HTERT RPE-1 (cell line): ENCODE data around the gene MTMR3.

Source experiments
- in situ Hi-C: fragments of 300-500 bp; cut with MboI; formaldehyde crosslinking; loops from 4 replicates; pipeline ENCODE4 v1.14.3; 2020; ENCODE audit warnings: low sequenced_read_pairs

MTMR3 gene

DNA sequence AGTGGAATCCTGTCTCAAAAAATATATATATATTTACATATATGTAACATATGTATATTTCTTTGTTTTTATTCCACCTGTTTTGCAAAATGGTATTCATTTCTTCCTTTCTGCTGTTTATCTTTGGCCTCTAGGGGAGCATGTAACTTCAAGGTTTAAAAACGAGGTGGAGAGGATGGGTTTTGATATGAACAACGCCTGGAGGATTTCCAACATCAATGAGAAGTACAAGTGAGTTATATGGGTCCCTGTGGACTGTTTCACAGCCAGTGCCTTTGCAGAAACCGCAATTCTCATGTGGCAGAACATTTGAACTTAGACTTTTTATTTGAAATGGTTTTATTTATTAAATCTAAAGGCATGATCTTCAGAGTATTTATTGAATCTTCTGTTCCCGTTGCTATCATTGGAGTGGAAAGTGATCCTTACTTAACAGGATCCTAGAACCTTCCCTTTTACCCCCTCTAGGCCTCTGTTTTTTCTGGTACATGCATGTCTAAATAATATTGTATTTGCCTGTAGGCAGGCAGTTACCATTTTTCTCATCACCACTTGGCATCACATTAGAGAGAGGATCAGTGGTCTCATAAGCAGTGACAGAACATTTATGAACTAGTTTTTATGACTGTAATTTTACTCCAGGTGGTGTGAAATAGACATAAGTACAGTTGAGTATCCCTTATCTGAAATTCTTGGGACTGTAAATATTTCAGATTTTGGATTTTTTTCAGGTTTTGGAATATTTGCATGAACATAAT lies 115.8 kb downstream of the MTMR3 start:
- in situ Hi-C loops = no loop called here

DNA sequence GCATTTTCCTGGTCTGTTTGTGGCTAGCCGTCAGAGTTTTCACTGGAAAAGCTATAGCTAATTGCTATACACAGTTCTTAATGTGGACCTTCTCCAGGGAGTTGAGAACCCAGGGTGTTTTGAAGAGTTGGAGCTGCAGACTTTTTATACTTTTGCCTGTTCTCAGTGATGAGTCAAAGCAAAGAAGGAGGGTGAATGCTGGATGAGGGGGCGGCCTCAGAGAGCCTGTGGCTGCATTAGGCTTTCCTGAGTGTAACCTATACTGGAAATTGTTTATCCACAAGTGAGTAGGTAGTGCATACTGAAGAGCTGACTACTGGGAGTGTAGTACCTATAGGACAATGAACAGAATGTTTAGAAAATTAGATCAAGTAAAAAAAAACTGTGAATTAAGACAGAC lies 117.6 kb downstream of the MTMR3 start:
- in situ Hi-C loops = no loop called here

DNA sequence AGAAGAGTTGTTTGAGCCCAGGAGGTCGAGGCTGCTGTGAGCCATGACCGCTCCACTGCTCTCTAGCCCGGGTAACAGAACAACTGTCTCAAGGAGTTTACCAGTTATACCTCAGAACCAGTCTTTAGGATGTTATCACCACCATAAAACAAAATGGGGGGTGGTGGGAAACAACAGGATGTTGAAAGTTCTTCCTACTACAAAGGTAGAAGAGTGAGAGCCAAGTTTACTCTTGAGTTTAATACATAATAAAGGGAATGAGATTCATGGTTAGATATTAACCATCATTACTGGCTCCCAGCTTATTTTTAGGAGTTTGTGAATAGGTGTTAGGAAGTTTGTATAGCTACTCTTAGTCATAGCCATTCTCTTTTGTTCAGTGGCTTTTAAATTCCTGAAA lies 118.5 kb downstream of the MTMR3 start:
- in situ Hi-C loops = no loop called here

DNA sequence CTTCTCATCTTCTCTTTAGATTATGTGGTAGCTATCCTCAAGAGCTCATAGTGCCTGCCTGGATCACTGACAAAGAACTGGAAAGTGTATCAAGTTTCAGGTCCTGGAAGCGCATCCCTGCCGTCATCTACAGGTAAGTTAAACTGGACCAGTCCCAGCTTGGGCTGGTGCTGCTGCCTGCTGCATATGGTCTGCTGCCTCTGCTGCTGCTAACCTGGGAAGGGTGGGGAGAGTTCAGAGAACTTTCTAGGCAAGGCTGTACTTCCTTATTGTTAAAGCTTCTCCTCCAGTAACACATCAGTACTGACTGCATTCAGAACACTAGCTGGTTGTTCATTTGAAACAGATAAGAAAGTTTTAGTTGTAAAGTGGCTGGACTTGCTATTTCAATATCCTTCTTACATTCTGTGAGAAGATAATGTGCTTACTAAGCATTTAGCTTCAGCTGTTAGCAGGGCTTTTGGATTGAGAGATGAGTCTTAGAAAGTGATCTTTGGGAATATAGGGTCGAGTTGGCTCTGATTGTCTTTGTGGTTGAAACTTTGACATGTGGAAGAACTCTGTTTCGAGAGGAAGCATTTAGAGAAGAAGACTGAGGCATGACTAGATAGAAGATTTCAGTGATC lies 120.0 kb downstream of the MTMR3 start:
- in situ Hi-C loops = no loop called here

DNA sequence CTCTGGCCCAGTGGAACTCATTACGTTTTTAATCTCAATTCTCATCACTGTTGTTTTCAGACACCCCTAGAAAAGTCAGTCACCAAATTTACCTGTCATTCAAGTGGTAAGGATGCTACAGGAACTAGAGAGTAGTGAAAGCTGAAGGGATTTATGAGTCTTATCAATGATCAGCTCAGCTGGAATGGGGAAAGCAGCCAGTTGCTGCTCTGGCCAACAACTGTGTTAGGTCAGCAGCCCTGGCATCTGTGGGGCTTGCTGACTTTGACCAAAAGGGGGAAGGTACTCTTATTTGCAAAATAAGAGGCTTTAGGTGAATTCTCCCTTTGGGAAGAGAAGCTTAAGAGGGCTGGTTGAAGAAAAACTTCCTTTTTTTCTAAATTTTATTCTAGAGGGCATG lies 121.1 kb downstream of the MTMR3 start:
- in situ Hi-C loops = no loop called here

DNA sequence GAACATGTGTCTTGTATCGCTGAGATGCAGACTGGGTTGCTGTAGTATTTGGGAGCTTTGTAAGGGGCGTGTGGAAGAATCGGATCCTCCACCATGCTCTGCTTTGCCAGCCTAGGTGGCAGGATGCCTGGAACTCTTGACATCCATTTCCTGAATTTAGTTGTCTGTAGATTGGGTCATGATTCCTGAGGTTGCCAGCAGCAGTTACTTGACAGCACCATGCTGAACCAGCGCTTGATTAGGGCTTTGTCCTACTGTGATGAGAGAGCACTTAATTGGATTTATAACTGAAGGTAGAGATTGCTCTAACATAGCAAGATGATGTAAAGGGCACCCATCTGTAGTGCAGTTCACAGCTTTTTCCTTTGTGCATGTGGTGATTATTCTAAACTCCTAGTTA lies 121.7 kb downstream of the MTMR3 start:
- in situ Hi-C loops = no loop called here

DNA sequence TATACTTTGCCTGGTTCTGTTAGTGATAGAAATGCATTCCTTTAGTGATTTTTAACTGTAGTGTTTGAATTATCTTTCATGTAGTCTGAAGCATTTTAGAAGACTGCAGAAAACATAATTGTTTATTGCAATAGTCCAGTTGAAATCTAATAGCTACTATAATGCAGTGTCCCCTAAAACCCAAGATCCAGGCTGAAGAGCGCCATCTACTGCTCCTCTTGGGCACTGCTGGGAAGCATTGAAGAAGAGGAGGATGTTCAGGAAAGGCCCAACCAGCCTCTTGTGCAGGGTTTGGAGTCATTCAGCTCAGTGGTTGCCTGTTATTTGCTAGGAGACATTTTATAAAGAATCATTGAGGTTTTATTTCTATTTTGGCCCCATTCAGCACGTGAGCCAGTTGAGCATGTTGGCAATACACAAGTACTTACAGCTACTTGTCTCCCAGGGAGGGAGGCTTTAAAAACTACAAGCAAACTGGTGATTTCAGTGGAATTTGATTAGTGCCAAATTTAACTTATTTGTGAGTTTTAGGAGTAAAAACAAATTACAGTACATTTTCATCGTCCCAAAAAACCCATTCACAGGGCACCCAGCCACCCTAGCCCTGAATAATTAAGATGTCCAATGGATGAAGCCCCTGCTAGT lies 122.4 kb downstream of the MTMR3 start:
- in situ Hi-C loops = no loop called here

DNA sequence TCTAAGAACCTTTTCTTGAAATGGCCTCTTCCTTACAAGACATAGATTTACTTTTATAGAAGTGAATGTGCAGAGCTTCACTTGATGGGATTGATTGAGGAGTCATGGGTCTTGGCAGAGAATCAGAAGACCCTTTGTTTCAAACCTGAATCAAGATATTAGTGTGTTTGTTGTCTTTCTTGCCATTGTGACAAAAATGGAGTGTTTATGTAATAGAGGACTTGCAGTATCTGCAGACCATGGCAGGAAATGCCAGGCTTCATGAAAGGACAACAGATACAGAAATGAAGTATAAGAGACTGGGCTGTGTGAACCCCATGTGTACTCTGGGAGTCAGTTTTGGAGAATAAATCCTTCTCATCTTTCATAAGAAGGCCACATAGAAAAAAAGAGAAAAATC lies 124.4 kb downstream of the MTMR3 start:
- in situ Hi-C loops = no loop called here

DNA sequence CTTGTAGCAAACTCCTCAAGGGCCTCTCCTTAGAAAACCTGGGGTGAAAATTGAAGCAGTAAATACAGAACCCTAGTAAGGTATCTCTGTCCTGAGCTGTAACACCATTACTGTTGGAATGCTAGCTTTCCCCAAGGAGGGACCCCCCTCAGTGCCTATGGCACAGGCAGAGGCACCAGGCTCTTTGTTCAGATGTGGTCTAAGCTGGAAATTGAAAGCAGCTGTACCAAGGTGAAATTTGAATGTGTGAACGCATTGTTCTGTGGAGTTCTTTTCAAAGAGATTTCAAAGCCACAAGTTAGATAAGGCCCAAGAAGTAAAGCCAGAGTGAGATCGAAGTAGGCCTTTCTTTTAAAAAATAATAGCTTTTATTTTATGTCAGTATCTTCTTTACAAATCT lies 125.4 kb downstream of the MTMR3 start:
- in situ Hi-C loops = no loop called here

DNA sequence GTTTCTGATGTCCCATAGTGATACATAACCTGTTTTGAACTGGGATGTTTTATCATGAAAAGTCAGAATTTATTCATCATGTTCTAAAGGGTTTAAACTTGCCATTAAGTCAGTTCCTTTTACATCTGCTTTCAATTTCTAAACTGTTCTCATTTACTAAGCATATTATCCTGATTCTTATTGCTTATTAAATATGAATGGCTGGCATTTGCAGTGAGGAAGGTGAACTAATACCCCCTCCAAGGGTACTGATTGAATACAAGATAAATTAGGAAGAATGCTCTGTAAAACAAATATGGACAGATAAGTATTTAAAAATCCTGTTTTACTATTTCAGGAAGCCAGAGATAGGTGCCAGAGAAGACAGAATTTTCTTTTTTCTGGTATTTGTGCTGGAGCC lies 126.5 kb downstream of the MTMR3 start:
- in situ Hi-C loops = no loop called here

DNA sequence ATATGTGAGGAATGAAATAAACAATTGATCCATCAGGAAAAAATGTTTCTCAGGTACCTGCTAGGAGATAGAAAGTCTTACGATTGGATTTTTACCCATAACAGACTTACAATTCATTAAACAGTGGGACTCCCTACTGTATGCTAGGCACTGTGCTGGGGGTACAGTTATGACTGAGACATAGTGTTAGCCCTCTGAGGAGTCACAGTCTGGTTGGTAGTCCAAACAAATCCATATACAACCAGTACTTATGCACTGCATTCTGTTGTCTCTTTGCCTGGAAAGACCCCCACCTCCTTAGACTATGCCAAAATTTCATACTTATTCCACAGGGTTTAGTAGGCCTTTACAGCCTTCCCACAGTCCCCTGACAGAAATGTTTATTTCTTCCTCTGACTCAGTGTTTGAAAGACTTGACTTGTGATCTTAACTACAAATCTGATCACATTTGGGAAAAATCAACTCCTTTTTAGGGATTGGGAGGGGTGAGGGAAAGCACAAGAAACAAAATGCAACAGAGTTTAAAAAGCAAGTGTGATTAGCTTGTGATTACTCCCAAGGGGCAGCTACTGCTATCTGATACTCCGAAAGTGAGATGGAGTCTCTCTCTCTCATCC lies 127.9 kb downstream of the MTMR3 start:
- in situ Hi-C loops = no loop called here

DNA sequence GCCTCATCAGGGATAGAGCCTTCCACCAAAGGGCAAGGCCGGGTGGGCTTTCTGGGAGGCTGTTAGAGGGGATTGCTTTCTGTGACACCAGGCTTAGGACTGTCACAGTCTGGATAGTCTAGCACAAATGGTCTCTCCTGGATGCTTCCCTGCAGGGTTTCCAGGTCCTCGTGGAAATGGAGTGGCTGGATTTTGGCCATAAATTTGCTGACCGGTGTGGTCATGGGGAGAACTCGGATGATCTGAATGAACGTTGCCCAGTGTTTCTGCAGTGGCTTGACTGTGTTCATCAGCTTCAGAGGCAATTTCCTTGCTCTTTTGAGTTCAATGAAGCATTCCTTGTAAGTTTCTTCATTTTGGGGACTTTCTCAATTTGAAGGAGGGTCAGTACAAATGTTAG lies 130.2 kb downstream of the MTMR3 start:
- in situ Hi-C loops = no loop called here

DNA sequence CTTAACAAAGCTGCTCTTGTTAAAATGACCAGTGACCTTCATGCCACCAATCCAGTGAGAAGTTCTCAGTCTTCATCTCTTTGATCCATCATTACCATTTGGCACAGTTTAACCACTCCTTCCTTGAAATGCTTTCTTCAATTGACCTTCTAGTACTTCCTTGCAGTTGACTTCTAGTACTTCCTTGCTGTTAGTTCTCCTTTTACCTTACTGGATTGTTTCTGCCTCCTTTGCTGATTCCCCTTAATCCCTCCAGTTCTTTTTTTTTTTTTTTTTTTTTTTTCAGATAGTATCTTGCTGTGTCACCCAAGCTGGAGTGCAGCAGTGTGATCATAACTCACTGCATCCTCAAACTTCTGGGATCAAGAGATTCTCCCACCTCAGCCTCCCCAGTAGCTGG lies 131.3 kb downstream of the MTMR3 start:
- in situ Hi-C loops = no loop called here

DNA sequence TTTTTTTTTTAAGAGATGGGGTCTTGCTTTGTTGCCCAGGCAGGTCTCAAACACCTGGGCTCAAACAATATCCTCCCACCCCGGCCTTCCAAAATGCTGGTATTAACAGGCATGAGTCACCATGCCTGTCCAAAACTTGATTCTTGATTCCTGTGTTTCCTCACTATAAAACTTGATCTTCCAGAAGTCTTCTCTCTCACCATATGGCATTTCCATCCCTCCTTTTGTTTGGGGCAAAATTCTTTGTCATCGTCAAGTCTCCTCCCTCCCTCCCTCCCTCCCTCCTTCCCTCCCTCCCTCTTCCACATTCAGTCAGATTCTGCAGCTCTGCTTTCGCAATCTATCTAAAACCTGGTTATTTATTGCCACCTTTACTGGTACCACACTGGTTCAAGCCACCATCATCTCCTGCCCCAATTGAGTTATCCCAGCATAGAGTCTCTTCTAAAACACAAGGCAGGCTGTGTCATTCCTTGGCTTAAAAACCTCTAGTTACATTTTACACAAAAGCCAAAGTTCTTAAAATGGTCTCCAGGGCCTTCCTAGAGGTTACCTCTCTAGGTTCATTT lies 132.3 kb downstream of the MTMR3 start:
- in situ Hi-C loops = no loop called here

DNA sequence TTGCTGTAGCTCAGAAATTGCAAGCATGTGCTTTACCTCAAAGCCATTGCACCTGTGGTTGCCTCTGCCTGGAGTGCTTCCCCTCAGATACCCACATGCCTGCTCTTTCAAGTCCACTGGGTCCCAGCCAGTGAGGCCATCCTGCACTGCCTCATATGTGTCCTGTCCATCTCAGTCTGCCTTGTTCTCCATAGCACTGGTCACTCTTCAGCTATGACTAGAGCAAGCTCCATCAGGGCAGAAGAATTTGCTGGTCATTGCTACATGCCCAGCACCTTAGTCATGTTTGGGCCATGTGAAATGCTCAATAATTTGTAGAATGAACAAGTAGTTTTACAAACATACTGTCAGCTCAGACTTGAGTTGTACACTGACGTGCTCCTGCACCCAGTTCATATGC lies 132.9 kb downstream of the MTMR3 start:
- in situ Hi-C loops = no loop called here

DNA sequence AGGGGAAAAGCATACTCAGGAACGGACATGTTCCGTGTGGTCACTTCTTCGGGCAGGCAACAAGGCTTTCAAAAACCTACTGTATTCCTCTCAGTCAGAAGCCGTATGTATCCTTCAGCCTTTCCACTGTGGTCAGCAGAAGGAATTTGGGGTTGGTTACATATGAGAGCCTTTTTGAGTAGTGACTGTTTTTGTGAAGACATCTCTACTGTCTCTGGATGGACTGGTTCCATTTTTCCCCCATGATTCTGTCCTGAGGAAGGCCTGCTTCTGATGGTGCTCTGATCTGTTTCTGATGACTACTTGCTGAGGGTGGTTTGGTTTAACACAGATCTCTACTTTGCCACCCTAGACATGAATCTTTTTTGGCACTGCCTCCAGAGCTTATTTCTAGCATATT lies 133.6 kb downstream of the MTMR3 start:
- in situ Hi-C loops = no loop called here

DNA sequence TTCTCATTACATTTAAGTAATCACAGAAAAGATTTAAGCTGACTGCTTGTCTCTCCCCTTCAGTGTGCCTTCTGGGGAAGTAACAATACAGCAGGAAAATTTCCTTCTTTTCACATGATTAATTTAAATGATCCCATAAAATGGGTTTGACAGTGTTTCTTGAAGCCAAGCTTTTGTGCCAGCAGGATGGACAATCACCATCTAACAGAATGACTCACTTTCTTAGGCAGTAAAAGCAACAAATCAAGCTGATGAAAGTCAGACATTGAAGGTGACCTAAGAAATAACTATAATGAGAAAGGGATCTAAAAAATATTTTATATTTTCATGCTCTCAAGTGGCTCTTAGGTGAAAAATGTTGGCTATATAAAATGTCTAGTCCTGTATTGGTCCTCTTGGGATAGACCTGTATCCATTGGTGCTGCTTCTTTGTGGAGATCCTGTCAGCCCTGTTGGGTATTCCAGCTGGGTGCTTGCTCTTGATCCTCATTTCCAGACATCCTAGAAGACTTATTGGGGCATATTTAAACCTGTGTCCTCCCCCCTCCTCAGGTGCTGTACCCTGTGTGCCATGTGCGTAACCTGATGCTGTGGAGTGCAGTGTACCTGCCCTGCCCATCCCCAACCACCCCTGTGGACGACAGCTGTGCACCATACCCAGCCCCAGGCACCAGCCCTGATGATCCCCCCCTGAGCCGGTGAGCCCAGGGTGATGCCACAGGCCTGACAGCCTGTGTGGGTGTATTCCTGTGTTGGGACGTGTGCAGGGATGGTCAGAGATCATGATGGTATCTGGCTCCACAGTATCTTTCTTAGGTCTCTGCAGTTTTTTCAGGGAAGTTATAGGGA lies 134.6 kb downstream of the MTMR3 start:
- in situ Hi-C loops = no loop called here

DNA sequence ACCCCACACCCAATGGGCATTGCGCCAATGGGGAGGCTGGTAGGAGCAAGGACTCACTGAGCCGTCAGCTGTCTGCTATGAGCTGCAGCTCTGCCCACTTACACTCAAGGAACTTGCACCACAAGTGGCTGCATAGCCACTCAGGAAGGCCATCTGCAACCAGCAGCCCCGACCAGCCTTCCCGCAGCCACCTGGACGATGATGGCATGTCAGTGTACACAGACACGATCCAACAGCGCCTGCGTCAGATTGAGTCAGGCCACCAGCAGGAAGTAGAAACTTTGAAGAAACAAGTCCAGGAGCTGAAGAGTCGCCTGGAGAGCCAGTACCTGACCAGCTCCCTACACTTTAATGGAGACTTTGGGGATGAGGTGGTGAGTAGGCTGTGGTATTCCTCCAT lies 137.5 kb downstream of the MTMR3 start:
- in situ Hi-C loops = no loop called here

DNA sequence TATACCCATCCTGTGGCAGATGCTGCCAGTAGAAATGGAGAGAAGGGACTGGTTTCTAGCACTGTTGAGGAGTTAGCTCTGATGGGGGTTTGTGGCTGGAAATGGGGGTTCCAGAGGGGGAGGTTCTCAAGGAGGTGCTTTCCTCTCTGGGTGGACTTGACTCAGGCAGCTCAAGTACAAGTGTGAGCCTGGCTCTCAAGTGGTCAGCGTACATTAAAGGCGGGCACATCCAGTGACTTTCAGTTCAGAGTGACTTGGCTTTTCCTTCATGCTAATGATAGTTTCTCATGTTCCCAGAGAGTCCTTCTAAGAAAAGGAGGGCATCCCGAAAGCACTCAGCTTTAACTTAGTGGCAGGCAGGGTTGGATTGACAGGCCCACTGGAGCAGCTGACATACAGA lies 138.4 kb downstream of the MTMR3 start:
- in situ Hi-C loops = no loop called here

DNA sequence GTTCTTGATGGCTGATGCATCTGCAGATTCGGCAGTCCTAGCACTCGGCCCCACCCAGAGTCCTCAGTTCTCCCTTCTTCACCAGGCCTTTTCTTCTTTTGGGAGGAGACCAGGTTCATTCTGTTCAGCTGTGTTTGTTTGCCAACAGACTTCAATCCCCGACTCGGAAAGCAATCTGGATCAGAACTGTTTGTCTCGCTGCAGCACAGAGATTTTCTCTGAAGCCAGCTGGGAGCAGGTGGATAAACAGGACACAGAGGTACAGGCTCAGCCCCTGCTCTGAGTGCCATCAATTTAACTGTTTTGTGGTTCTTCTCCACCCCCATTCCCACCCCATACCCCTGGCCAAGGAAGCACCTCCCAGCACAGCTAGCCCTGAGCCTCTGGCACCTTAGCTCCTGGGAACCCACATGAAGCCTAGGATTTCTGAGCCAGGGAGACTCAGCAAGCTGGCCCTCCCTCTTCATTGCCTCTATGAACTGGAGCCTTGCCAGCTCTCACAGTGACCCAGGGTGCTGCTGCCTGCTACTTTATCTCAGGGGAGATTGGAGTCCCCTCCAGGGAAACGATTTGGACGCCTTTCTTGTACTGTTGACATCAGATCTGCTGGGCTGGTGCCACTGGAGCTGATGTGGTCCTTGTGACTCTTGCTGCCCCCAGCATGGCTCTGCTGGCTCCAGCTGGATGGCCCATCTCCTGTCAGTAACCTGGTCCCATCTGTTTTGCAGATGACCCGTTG lies 139.1 kb downstream of the MTMR3 start:
- in situ Hi-C loops = no loop called here
